GM12801 (cell line): Measurements from ENCODE around the gene PDE9A.

Source experiments
- CTCF ChIP-seq: IDR thresholded peaks from one replicate; pipeline ENCODE4 v1.5.1; 2011; ENCODE audit warnings: control low read depth; ENCODE audit not compliant: insufficient read length; ENCODE audit errors: extremely low read depth

The PDE9A gene

GRCh38 chr21:42691901-42692559 lies 38.6 kb downstream of the PDE9A start:
- TF ChIP-seq CTCF: no peak

- TF ChIP-seq CTCF: no peak
Measured at GRCh38 chr21:42692688-42693087, 39.3 kb downstream of the PDE9A start.

GRCh38 chr21:42694751-42695696 lies 41.6 kb downstream of the PDE9A start:
- TF ChIP-seq CTCF: no peak

- no peak for TF ChIP-seq CTCF
Measured at GRCh38 chr21:42695697-42696380, 42.4 kb downstream of the PDE9A start.

DNA sequence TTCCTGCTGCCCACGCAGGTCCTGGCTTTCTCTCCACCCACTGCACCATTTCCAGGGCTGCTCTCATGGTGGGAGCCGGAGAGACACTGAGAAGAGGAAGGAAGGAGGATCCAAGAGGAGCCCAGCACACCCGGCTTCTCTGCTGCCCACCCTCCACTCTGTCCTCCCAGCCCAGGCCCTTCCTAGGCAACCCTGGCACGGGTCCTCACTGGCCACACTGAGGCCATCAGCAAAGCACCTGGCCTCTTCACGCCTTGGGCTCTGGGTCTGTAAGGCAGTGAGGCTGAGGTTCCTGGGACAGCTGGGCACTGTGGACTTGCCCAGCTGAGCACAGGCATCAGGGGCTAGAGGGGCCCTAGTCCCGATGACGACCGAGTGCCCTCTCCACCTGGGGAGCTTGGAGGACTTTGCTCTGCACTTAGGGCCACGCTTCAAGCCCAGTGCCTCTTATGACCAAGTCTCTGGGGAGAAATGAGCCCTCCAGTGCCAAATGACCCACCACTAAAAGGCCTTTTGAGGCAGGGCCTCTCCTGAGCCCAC lies 43.1 kb downstream of the PDE9A start:
- no peak for TF ChIP-seq CTCF

GRCh38 chr21:42698733-42699132 lies 45.3 kb downstream of the PDE9A start:
- no peak for TF ChIP-seq CTCF

DNA sequence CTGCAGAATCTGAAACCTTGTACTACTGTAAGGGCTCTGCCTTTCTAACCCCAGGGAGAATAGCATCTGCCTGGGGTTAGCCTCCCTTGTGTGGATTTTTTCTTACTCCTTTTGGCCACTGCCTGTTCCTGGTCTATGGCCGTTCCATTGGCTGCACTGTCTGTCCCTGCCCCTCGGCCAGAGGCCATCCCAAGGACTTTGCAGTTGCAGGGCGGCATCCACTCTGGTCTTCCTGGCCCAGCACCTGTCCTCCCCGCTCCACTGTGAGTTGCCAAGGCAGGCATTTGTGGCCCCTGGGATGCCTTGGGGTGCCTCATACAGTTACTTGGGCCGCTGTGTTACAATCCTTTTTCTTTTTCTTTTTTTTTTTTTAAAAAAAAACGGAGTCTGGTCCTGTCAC lies 45.8 kb downstream of the PDE9A start:
- TF ChIP-seq CTCF: no peak
